CD4-positive, alpha-beta T cell treated with Interleukin-15 for 4 hours (primary cell): ENCODE data around the gene NEUROD2.

ENCODE experiments used
- DNase-seq: peaks from one replicate; pipeline ENCODE4 v3.0.0-alpha.2; 2020; ENCODE audit warnings: low spot score

NEUROD2 gene

DNA sequence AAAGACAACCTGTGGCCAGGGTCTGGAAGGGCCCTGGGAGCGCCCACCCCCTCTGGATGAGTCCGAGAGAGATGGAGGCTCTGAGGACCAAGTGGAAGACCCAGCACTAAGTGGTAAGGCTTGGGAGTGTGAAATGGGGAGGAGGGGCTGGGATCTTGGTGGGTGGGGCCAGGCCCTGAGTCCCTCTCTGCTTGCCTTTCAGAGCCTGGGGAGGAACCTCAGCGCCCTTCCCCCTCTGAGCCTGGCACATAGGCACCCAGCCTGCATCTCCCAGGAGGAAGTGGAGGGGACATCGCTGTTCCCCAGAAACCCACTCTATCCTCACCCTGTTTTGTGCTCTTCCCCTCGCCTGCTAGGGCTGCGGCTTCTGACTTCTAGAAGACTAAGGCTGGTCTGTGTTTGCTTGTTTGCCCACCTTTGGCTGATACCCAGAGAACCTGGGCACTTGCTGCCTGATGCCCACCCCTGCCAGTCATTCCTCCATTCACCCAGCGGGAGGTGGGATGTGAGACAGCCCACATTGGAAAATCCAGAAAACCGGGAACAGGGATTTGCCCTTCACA, 28.0 kb upstream of the NEUROD2 start:
- no peak for DNase-seq

DNA sequence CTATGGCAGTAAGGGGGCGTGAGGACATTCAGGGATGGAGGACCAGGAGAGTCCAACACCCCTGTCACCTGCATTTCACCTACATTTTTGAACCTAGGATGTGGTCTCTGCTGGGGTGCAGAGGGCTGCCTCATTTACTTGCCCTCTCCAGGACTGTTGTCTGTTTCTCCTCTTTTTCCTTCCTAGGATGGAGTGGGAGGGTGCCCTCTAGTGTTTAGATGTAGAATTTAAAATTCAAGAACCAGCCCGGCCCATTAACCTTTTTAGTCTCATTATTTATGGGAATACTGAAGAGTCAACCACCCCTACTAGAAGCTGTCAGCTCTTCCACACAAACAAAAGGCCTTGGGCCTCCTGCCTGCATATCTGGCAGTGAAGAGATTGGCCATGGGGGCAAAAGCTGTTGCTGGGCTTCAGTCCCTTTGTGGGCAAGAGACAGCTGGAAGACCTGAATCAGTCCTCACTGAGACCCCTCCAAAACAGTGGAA, 26.7 kb upstream of the NEUROD2 start:
- DNase-seq, result peak; percentile 54

DNA sequence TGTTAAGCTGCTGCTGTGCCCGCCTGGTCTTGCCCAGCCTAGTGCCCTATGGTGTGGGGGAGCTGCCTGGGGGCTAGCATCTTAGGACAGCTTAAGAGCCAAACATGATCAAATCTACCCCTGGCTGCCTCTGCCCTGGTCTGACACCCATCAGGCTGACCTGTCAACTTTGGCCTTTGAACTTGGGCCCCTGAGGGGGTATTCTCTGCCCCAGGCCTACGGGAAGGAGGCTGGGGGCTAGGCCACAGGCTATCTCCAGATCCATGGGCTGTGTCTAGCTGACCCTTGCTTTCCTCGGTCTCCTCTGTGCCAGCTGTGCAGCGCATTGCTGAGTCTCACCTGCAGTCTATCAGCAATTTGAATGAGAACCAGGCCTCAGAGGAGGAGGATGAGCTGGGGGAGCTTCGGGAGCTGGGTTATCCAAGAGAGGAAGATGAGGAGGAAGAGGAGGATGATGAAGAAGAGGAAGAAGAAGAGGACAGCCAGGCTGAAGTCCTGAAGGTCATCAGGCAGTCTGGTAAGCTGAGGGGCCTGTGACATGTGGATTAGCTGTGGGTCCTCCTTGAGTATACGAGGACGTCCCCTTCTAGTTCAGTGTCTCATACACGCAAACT, 26.0 kb upstream of the NEUROD2 start:
- no peak for DNase-seq

DNA sequence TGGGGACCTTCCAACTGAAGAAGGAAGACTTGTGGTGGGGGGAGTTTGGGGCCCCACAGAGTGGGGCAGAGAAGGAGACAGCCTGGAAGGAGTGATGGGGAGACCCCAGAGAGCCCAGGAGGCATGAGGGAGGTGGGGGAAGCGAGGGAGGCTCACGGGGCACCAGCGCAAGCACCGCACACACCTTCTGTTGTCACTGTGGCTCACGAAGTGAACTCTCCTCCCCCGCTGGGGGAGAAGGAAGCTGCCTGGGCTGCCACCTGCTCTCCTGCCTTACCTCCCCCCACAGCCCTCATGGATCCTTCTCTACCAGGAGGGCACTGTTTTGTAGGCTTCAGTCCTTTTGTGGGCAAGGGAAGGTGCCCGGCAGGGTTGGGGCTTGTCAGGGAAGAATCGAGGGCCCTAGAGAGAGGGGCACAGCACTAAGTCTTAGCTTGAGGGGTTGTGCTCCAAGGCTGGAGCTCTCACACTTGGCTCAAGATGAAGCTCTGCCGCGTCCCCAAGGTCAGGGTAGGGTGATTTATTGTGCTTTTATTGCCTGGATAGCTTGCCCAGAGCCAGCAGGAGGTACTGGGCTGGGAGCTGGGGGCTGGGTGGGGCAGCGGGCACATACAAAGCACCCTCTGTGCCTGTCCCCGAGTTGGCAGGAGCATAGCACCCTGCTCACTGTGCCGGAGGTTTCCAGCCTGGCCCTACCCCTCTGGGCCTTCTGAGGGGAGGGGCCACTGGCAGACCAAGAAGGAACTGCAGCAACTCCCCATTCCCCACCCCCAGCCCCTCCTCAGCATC, 24.6 kb upstream of the NEUROD2 start:
- no peak for DNase-seq

DNA sequence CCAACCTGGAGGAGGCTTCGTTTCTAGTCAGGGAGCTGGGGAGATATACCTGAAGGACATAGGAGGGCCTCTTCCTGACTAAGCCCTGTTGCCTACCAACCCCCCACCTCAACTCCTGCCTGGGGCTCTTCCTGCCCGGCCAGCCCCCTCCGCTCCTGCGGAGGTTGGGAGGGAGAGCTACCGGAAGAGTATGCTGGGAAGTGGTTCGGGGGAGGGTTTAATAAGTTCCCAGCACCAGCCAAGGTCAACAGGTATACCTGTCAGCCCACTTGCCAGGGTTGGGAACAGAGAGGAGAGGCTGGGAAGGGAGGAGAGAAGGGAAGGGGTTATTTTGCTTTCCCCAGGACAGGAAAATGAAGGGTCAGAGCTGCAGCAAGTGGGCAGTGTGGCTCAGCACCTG, 23.7 kb upstream of the NEUROD2 start:
- DNase-seq, result no peak

DNA sequence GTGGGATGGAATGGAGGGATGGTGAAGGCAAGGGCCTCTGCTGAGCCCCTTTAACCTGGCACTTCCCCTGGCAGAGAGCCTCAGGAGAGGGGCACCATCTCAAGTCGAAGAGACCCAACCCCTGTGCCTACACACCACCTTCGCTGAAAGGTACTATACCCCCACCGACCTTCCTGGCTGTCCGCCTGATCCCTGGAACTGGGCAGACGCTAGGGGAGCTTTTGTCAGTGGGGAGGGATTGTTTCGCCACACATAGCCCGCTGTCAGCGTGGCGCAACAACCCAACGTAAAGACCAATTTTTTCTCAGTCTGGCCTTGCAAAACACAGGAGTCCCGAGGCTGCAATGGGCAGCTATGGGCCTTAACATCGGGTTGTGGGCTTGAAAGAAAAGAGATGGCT, 22.2 kb upstream of the NEUROD2 start:
- no peak for DNase-seq

DNA sequence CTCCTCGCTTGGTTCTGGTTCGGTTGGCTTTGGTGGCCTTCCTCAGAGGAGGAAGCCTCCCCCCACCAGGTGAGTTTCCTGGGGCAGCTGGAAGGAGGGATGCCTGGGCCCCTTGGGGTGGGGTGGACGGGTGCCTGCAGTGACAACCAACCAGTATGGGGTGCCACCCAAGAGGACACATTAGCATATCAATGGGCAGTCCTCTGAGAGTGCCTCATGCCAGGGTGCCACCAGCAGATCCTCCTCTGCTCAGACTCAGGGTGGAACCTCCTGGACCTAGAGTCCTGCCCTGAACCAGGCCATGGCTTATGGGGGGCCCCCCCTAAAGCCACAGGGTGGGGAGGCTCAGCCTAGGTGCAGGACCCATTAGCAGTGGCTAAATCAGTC, 21.8 kb upstream of the NEUROD2 start:
- DNase-seq, result no peak

DNA sequence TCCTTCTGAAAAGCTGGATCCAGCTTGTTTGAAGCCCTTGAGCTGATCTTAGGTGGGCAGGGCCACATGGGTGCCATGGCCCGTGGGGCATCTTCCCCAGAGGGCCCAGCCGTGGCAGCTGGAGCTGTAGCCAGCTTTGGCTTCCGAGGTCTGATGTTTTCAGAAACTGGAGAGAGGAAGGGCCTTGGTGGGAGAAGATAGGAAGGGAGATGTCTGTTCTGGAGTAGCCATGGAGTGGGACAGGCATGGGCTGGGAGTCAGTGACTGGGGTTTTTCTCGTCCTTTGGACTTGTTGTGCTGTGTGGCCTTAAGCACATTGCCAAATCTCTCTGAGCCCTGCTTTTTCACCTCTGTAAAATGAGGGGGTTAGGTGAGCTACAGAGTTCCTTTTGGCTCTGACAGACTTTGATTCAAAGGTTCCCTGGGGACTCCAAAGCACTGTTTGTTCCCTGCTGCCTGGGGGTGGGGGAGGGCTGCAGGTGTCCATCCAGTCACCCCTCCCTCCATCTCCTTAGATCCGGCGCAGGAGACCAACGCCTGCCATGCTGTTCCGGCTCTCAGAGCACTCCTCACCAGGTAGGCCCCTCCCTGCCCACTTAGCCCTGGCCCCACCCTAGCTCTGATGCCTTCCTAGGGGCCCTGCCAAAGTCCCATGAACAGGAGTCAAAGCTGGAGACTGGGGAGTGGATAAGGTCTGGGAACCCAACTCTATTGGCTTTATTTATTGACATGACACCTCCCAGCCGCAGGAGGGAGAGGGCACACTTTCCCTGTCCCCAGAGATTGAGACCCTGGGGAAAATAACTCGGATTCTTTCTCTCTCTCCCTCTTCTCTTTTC, 21.2 kb upstream of the NEUROD2 start:
- DNase-seq, result no peak

DNA sequence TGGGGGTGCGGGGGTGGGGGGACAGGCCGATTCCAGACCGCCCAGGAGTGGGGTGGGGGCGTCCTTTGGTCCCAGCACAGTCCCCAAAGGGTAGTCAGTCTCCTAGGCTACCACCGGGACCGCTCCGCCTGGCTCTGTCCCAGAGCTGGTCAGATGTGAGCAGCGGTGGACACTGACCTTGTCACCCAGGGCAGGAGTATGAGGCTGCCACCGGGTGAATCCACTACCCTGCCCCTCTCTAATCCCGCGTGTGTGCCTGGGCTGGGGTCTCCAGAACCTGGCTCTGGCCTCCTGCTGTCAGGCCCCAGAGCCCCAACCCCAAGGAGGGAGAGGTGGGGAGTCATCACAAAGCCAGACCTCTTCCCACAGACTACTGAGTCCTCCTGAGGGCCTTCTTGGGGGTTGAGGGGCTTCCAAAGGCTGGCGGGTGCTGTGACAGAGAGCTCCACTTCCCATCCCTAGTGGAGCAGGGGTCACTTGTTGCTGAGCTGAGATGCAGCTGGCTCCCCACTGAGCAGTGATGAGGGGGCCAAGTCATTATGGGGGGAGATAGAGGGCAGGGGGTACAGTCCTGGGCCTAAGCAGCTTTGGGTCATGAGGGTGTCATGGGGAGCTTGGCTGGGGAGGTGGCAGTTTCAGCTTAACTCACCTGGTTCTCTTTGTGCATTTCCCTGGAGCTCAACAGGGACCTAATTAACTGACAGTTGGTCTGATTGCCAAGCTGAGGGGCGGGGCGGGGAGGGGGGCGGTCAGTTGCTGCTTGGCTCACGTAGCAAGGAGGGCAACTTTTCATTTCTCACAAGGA, 20.2 kb upstream of the NEUROD2 start:
- DNase-seq, result no peak

DNA sequence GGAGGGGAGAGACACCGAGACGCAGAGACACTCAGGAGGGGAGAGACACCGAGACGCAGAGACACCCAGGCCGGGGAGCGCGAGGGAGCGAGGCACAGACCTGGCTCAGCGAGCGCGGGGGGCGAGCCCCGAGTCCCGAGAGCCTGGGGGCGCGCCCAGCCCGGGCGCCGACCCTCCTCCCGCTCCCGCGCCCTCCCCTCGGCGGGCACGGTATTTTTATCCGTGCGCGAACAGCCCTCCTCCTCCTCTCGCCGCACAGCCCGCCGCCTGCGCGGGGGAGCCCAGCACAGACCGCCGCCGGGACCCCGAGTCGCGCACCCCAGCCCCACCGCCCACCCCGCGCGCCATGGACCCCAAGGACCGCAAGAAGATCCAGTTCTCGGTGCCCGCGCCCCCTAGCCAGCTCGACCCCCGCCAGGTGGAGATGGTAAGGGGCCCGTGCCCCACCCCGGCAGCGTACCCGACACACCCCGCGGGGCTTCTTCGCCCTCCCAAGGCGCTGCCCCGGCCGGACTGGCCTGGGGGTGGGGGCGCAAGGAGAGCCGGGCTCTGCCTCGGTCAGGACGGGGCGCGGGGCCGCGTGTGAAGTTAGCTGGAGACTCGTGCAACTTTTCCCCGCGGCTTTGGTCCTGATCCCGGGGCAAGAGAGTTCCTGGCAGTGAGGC, 19.5 kb upstream of the NEUROD2 start:
- DNase-seq, result no peak

DNA sequence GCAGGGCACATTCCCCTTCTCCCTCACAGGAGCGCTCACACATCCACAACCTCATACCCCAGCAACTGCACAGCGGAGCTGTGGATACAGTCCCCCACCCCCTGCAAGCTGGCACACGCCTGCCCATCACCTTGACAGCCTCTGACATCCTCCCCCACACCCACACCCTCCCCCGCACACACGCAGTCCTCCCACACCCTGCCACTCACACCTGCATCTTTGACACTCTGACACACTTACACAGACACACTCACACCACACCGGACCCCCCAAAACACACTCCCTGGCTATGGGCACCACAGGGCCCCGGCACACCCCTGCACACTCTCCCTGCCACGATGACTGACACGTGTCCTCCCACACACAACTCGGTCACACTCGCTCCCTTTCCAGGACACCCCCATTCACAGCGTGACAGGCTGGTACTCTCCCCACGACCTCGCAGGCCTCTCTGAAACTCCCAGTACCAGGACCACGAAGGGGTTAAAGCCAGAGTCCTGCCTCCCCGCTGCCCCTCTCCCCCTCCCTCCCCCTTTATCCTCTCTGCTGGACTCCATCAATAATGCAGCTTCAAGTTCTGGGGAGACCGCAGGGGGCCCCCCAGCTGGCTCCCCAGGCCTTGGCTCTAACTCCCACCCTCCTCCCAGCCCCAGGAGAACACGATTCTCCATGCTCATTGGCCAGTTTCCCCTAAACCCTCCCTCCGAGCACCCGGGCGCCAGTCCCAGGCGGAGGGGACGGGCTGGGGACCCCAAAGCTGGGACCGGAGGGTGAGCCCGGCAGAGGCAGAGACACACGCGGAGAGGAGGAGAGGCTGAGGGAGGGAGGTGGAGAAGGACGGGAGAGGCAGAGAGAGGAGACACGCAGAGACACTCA, 18.7 kb upstream of the NEUROD2 start, which contains the start of gene PPP1R1B:
TSS of gene PPP1R1B (plus strand) at position 782 of the 876 bp plus-strand sequence. CDS start 441 bp downstream, outside the sequence.
- no peak for DNase-seq

DNA sequence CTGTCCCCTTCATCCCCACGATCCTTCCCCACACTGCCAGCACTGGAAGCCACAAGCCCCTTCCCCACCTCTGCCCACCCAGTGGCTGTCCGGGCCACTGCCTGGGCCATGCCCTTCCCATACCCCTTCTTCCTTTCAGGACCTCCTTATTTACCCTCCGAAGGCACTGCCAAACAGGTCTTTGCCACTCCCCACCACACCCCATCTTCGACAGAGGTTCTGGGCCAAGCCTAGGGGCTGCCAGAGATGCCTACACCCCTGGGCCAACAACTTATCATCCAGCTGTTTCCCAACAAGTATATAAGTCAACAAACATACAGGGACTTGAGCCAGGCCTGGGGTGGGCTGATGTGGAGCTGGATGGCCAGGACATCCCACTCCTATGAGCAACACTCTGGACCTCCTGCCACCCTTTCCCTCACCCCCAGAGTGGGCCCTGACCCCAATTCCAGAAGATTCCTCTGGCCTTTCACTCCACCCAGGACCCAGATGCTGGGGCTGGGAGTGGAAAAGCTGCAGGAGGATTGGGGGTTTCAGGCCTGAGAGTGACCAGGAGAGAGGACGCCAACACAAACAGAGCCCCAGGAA, 17.6 kb upstream of the NEUROD2 start:
- DNase-seq, result no peak

DNA sequence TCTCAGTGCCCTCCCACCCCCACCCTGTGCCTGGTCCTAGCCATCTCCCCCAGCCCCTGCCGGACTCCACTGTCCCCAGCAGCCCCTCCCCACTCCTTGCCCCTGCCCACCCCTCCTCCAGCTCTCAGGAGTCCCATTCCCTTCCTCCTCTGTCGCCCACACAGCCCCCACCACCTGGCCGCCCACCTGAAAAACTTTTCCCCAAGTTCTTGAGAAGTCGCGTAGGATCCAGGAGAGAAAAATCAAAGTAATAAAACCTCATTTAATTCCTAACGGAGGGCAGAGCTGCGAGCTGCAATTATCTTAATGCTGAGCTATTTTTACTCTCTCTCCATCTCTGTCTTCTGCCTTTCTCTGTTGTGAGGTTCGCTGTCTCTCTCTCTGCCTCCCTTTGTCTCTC, 16.6 kb upstream of the NEUROD2 start:
- DNase-seq, result no peak

DNA sequence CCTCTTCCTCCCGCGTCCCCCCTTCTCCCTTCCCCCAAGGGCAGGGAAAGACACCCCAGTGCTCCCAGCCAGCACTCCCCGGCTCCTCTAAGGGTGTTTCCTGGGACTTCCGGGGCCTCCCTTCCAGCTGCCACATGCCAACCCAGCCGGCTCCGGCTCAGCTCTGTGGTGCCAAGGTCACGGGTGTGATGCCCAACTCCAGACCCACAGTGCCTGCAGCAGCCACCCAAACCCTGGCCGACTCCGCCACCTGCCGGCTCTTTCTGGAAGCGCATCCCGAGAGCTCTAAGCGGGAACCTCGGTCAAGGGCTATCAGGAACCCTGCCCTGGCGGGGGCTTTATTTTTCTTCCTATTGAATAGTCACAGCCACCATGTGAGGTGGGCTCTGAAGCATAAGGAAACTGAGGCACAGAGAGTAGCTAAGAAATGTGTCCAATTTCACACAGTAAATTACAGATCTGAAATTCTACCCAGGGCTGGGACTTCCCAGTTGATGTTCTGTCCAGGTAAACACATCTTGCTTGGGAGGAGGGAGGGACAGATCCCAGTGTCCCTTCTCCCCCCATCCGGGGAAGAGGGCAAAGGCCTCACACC, 15.7 kb upstream of the NEUROD2 start:
- DNase-seq, result peak; percentile 88

DNA sequence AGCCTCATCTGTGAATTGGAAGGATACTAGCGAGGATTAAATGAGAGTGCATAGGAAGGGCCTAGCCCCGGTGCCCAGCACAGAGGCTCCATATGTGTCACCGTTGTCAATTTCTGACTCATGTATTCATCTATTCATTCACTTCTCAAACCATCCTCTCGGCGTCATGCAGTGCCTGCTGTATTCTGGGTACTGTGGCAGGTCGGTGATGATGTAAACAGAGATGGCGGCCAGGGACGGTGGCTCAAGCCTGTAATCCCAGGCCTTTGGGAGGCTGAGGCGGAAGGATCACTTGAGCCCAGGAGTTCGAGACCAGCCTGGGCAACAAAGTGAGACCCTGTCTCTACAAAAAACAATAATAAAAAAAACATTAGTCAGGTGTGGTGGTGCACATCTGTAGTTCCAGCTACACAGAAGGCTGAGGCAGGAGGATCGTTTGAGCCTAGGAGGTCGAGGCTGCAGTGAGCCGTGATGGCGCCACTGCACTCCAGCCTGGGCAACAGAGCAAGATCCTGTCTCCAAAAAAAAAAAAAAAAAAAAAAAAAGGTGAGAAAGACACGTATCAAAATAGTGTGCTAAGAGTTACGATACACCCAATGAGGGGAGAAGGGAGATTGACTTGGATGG, 14.8 kb upstream of the NEUROD2 start:
- DNase-seq, result peak; percentile 64

DNA sequence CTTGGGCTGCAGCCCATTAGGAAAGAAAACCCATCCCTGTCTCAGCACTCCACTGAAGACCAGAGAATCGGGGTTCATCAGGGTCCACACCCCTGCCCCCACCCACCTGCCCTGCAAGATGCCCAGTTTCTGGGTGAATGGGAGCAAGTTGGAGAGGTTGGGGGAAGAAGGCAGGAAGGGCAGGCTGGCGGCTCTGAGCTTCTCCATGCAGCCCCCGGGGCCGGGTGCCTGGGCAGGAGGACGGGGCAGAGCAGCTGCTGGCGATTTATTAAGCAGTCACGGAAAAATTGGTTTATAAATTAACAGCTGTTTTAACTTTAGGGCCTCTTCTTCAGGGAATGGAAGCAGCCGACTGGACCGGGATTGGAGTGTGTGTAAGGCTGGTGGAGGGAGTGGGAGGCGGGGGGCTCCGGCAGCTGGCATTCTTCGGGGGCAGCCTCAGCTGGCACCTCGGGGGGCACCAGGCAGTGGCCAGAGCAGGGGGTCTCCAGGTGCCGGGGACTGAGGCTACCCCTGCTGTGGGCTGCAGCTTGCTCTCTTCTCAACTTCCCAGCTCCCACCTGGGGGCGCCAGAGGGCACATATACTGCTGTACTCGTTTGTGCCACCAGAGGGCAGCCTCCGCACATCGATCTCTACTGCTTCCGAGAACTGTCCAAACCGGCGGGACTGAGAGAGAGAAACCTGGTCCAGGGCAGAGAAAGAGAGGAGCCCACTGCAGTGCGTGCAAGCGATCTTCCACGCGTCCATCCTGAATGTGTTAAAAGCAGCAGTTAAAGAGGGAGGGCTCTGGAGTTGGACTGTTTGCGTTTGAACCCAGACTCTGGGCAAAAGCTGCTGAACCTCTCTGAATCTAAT, 14.0 kb upstream of the NEUROD2 start:
- DNase-seq, result peak; percentile 88

DNA sequence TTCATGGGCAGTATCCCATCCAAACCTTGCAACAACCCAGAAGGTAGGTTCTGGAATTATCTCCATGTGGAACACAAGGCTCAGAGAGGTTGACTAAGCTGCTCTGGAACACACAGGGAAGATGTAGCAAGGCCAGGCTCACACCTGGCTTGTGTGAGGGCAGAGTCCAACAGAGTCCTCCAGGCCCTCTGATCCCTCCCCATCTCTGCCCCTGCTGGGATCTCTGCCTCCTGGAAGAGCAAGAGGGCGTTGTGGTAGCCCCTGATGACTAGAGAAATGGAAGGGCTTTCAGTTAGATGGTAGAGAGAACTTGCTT, 12.0 kb upstream of the NEUROD2 start:
- no peak for DNase-seq
